Mucosa of descending colon (tissue), 3 donors: ENCODE measurements around the gene TJP3. TPM values are rescaled to one million over a fixed set of nuclear protein-coding genes. Genes with fewer than 3 reads are reported as not detected.

Source experiments
- ATAC-seq: fragments of 200-7000 bp; cut with Tn5 transposase; one replicate; pipeline ENCODE4 v1.9.1; 2020; ENCODE audit warnings: mild to moderate bottlenecking, moderate library complexity
- DNase-seq, 3 donors: peaks; one replicate each; pipeline ENCODE4 v3.0.0-alpha.2; 2020
- H3K36me3 ChIP-seq: fragments of 200-600 bp; one replicate; pipeline ENCODE4 v1.8.0; 2021; ENCODE audit warnings: low read depth, mild to moderate bottlenecking
- H3K4me1 ChIP-seq: fragments of 200-600 bp; one replicate; pipeline ENCODE4 v1.8.0; 2021; ENCODE audit warnings: low read depth, mild to moderate bottlenecking
- H3K4me3 ChIP-seq: fragments of 200-600 bp; one replicate; pipeline ENCODE4 v1.8.0; 2021; ENCODE audit warnings: mild to moderate bottlenecking
- H3K9me3 ChIP-seq: fragments of 200-600 bp; one replicate; pipeline ENCODE4 v1.8.0; 2021; ENCODE audit warnings: mild to moderate bottlenecking
- intact Hi-C, 2 donors: fragments of 100-400 bp; cut with DNase I in 1 of 2; cut with micrococcal nuclease in 1 of 2; formaldehyde crosslinking; loops; one replicate each; pipeline versions ENCODE4 v1.11.0 to v1.11.1; 2022; cut with DNase I, micrococcal nuclease
- total RNA-seq, 3 donors: library from RNA; stranded (reverse); fragmentation: NEBNext Ultra II Directional in 2 of 3; extraction: Animal tissue kit (Norgen Biotek cat#: 25700) in 2 of 3; gene quantifications; one replicate each; pipeline versions ENCODE4 v1.2.1 to v1.2.4, GENCODE V29; 2021 to 2023
- TF ChIP-seq, protein P1 (sequence below): fragments of 200-600 bp; IDR thresholded peaks from one replicate; pipeline ENCODE4 v1.8.0; 2022; ENCODE audit warnings: antibody characterized with exemption, mild to moderate bottlenecking
- donor health status: DM: no; HTN: no; CAD: no; lungs with moderate emphysema.
- donor health status: DM: no; HTN: no; CAD: no.
- donor health status: DM: no; HTN: yes; CAD: no.

The TJP3 gene
- total RNA-seq, 3 donors from 2014 or later, result 167 to 357 (median 285) TPM

DNA sequence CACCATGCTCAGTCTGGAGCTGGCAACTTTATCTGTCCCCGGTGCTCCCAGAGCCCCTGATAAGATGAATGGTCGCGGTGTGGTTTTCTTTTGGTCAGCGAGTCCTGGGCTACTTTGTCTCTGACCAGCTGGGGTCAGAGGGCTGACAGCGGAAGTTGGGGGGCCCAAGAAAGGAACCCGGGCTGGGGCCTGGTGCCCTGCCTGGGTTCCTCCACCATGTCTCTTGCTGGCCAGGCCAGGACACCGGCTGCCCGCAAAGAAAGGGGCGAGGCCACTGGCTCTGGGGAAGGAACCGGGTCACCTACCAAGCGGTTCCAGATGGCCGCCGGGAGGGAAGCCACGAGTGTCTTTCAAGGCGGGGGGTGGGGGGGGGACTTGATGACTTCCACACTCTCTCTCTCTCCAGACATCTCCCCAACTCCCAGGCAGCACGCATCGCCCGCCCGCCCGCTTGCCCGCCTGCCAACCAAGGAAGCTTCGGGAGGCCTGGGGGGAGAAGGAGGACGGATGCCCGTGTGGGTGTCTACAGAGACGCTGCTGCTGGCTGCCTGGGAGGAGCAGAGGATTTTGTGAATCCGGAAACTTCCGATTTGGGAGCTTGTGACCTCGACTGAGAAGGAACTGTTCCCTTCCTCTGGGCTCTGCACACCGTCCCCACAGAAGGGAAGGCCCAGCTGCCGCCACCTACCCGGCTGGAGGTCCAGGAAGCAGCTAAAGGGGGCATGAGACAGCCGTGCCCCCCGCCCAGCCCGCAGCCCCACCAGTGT is 9.0 kb upstream of the TJP3 start:
- Histone ChIP-seq H3K36me3 (no peaks in the 10 kb centered on the region), H3K4me1 (peaks cover 4% of the 10 kb centered on the region), H3K9me3 (no peaks in the 10 kb centered on the region), H3K4me3 (peak overlapping the region; percentile 77)
- TF ChIP-seq, protein P1, sequence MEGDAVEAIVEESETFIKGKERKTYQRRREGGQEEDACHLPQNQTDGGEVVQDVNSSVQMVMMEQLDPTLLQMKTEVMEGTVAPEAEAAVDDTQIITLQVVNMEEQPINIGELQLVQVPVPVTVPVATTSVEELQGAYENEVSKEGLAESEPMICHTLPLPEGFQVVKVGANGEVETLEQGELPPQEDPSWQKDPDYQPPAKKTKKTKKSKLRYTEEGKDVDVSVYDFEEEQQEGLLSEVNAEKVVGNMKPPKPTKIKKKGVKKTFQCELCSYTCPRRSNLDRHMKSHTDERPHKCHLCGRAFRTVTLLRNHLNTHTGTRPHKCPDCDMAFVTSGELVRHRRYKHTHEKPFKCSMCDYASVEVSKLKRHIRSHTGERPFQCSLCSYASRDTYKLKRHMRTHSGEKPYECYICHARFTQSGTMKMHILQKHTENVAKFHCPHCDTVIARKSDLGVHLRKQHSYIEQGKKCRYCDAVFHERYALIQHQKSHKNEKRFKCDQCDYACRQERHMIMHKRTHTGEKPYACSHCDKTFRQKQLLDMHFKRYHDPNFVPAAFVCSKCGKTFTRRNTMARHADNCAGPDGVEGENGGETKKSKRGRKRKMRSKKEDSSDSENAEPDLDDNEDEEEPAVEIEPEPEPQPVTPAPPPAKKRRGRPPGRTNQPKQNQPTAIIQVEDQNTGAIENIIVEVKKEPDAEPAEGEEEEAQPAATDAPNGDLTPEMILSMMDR, result no peak
- ATAC-seq (peak; percentile 30), DNase-seq (peak in 2 of 3 donors; percentile 59 to 68)
- intact Hi-C loops, result no loop called here

DNA sequence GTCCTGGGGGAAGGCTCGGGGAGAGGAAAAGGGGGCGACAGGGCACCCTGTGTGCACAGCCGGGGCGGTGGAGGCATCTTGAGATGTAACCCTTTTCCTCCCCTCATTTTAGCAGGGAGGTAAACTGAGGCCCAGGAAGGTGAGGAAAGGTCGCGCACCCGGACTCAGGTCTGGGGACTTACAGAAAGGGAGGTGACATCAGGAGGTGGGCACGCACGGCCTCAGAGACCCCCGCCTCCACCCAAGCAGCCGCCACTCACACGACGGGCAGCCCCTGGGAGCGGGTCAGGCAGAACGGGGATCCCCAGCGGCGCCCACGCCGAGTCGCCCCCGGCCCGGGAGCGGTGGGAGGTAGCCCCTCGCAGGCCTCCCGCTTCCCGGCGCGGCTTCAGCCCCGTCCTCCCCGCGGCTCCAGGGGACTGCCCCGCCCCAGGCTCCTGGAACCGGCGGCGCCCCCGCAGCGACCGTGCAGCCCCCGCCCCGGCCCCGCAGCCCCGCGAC is 8.4 kb upstream of the TJP3 start:
- TF ChIP-seq, protein P1, result no peak
- peak in 1 of 3 donors; percentile 62 for DNase-seq
- no peaks in the 10 kb centered on the region for H3K36me3 ChIP-seq
- peaks cover 4% of the 10 kb centered on the region for H3K4me1 ChIP-seq
- intact Hi-C loops, result loop anchor here in 1 of 2 donors (5.0 kb wide), 1 partner anchor 32 kb away; no protein-coding TSS in a partner anchor
- H3K9me3 ChIP-seq, result no peaks in the 10 kb centered on the region
- no peak for ATAC-seq
- peak overlapping the region; percentile 77 for H3K4me3 ChIP-seq

DNA sequence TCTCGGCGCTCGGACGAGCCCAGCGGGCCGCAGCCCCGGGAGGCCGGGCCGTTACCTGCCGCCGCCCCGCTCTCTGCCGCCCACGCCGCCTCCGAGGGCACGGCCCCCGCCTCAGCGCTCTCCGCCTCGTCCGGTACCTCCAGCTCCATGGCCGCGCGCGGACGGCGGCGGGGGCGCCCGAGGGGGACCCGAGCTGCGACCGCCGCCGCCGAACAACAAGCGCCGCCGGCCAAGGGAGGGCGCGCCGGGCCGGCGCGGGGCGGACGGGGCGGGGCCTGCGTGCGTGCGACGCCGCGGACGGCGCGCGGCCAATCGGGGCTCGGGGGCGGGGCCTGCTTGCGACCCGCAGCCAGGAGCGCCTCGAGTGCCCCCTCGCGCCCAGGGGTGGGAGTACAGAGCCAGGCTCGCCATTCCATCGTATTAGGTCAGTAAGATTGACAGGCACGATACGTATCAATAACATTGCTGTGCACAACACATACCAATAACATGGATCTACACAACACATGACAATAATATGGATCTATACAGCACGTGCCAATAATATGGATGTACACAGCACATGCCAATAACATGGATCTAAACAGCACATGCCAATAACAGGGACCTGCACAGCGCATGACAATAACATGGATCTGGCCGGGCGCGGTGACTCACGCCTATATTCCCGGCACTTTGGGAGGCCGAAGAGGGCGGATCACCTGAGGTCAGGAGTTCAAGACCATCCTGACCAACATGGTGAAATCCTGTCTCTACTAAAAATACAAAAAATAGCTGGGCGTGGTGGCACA is 7.7 kb upstream of the TJP3 start, which contains the start of gene PIP5K1C:
Gene PIP5K1C (minus strand): TSS at position 227 of the 791 bp plus-strand sequence. CDS start 78 bp downstream, at position 149.
- DNase-seq (peak; percentile 93 to 96 (median 95)), ATAC-seq (peak; percentile 99)
- Histone ChIP-seq H3K36me3 (no peaks in the 10 kb centered on the region), H3K9me3 (no peaks in the 10 kb centered on the region), H3K4me3 (peak within 1 kb of the TSS; percentile 77), H3K4me1 (peaks cover 5% of the 10 kb centered on the region)
- intact Hi-C loops, result loop anchor here in 1 of 2 donors (5.0 kb wide), 1 partner anchor 33 kb away; no protein-coding TSS in a partner anchor
- TF ChIP-seq, protein P1, result peak; percentile 86

DNA sequence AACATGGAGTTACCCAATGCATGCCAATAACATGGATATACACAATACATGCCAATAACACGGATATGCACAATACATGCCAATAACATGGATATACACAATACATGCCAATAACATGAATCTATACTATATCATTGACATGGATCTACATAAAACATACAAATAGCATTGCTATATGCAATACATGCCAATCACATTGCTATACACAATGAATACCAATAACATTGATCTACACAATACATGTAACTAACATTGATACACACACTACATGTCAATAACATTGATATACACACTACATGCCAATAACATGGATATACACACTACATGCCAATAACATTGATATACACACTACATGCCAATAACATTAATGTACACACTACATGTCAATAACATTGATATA is 7.0 kb upstream of the TJP3 start:
- peaks cover 11% of the 10 kb centered on the region for H3K4me1 ChIP-seq
- no peak overlapping the region for H3K4me3 ChIP-seq
- DNase-seq, result no peak
- no peak for ATAC-seq
- H3K9me3 ChIP-seq, result no peaks in the 10 kb centered on the region
- TF ChIP-seq, protein P1, result no peak
- H3K36me3 ChIP-seq, result no peaks in the 10 kb centered on the region
- intact Hi-C loops, result loop anchor here in 1 of 2 donors (5.0 kb wide), 1 partner anchor 34 kb away; no protein-coding TSS in a partner anchor

DNA sequence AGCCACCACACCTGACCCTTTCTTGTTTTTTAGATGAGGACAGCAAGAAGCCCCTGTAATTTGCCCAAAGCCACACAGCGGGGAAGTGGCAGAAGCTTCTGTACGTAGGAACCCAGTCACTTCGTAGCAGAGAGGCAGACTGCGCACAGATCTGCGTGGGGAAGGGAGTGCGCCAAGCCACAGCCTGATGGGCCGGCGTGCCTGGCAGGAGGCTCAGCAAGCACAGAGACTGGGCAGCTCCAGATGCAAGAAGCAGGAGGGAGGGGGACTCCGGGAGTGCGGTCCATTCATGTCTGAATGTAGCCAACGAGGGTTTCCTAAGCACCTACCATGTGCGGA is 347 bp upstream of the TJP3 start:
- Histone ChIP-seq H3K9me3 (no peaks in the 10 kb centered on the region), H3K4me3 (no peak overlapping the region), H3K4me1 (peaks cover 19% of the 10 kb centered on the region), H3K36me3 (no peaks in the 10 kb centered on the region)
- DNase-seq (no peak), ATAC-seq (peak; percentile 9)
- TF ChIP-seq, protein P1, result no peak
- intact Hi-C loops, result no loop called here
